ENCODE data around the gene NUDT12. TPM values are rescaled to one million over a fixed set of nuclear protein-coding genes. Genes with fewer than 3 reads are reported as not detected.

The NUDT12 gene
- total RNA-seq, 1 donor from 2014 or later = 10.9 TPM

DNA sequence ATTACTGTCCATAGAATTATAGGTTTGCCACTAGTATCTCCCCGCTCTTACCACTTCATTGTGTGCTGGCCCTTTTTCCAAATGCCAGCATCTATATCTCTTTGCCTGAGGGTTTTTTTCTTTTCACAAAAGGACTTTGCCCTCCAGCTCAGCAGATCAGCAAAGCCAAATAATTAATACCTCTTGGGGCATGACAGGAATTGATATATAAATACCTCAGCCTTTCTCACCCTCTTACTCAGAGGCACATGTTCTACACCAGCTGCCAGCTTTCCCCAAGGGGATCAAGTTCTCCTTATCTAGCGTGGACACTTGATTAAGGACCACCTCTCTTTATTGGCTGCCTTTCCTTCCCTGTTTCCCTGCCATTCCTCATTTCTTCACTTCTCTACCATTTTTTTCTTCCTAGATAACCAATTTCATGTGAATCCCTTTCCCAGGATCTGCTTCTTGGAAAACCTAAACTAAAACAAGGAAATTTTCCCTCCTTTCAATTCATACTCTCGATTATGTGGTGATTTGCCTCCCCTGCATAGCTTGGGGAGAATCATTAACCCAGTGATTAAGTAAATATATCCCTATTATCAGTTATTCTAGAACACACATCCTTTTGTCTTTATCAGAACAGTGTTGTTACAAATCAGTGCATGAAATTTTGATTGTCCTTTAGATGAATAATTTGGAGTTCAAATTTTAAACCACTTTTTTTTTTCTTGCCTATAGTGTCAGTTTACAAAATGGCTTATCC lies 6.9 kb upstream of the NUDT12 start:
- H3K36me3 Mint-ChIP-seq (ENCODE audit: unreplicated experiment) = no peaks in the 10 kb centered on the region

DNA sequence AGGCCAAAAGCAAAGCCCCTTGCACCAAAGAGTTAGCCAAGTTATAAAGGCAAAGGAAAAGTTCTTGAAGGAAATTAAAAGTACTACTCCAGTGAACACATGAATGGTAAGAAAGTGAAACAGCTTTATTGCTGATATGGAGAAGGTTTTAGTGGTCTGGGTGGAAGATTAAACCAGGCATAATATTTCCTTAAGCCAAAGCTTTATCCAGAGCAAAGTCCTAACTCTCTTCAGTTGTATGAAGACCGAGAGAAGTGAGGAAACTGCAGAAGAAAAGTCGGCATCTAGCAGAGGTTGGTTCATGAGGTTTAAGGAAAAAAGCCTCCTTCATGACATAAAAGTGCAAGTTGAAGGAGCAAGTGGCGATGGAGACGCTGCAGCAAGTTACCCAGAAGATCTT lies 3.1 kb upstream of the NUDT12 start:
- Mint-ChIP-seq H3K9me3 (ENCODE audit: unreplicated experiment) (no peaks in the 10 kb centered on the region), H3K27ac (ENCODE audit: unreplicated experiment) (no peak overlapping the region), H3K27me3 (ENCODE audit: unreplicated experiment) (no peaks in the 10 kb centered on the region), H3K4me3 (ENCODE audit: unreplicated experiment) (no peak overlapping the region), H3K4me1 (ENCODE audit: low read depth, unreplicated experiment) (peaks cover 12% of the 10 kb centered on the region), H3K36me3 (ENCODE audit: unreplicated experiment) (no peaks in the 10 kb centered on the region)
- TF ChIP-seq CTCF (IDR thresholded peaks at IDR 0.05; ENCODE audit: partially characterized antibody, unreplicated experiment) = no peak
- no peak for DNase-seq

More for the DNA sequence above, 6.9 kb upstream of the NUDT12 start:
- no peak overlapping the region for H3K4me3 Mint-ChIP-seq (ENCODE audit: unreplicated experiment)
- no peaks in the 10 kb centered on the region for H3K9me3 Mint-ChIP-seq (ENCODE audit: unreplicated experiment)
- no peak for DNase-seq
- peaks cover 7% of the 10 kb centered on the region for H3K4me1 Mint-ChIP-seq (ENCODE audit: low read depth, unreplicated experiment)
- no peak overlapping the region for H3K27ac Mint-ChIP-seq (ENCODE audit: unreplicated experiment)
- H3K27me3 Mint-ChIP-seq (ENCODE audit: unreplicated experiment) = no peaks in the 10 kb centered on the region
- TF ChIP-seq CTCF (IDR thresholded peaks at IDR 0.05; ENCODE audit: partially characterized antibody, unreplicated experiment) = no peak

- no peak for DNase-seq
- Mint-ChIP-seq H3K4me3 (ENCODE audit: unreplicated experiment) (peak overlapping the region; percentile 97), H3K9me3 (ENCODE audit: unreplicated experiment) (no peaks in the 10 kb centered on the region), H3K36me3 (ENCODE audit: unreplicated experiment) (no peaks in the 10 kb centered on the region), H3K4me1 (ENCODE audit: low read depth, unreplicated experiment) (peaks cover 5% of the 10 kb centered on the region), H3K27me3 (ENCODE audit: unreplicated experiment) (no peaks in the 10 kb centered on the region), H3K27ac (ENCODE audit: unreplicated experiment) (peak overlapping the region; percentile 72)
- no peak for TF ChIP-seq CTCF (IDR thresholded peaks at IDR 0.05; ENCODE audit: partially characterized antibody, unreplicated experiment)
These were observed 720 bp downstream of the NUDT12 start for GRCh38 chr5:103561685-103562452.

DNA sequence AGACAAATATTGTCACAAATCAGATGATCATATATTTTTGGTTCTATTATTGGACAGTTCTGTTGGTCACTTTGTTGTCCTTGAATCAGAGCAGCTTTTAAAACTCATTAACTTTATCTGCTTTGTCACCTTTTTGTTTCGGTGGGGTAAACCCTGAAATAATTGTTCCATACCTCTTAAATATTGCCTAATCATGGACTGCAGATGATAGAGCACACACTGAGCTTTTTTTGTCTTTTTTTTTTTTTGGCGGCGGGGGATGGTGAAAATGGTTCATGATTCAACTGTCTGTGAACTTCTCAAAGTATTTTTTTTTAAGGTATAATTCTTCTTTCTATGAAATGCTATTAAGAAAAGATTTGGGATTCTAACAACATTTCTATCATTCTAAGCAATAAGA lies 1.8 kb downstream of the NUDT12 start:
- H3K9me3 Mint-ChIP-seq (ENCODE audit: unreplicated experiment) = no peaks in the 10 kb centered on the region
- peaks cover 5% of the 10 kb centered on the region for H3K4me1 Mint-ChIP-seq (ENCODE audit: low read depth, unreplicated experiment)
- H3K4me3 Mint-ChIP-seq (ENCODE audit: unreplicated experiment) = no peak overlapping the region
- no peak overlapping the region for H3K27ac Mint-ChIP-seq (ENCODE audit: unreplicated experiment)
- DNase-seq = no peak
- H3K27me3 Mint-ChIP-seq (ENCODE audit: unreplicated experiment) = no peaks in the 10 kb centered on the region
- TF ChIP-seq CTCF (IDR thresholded peaks at IDR 0.05; ENCODE audit: partially characterized antibody, unreplicated experiment) = no peak
- H3K36me3 Mint-ChIP-seq (ENCODE audit: unreplicated experiment) = no peaks in the 10 kb centered on the region

DNA sequence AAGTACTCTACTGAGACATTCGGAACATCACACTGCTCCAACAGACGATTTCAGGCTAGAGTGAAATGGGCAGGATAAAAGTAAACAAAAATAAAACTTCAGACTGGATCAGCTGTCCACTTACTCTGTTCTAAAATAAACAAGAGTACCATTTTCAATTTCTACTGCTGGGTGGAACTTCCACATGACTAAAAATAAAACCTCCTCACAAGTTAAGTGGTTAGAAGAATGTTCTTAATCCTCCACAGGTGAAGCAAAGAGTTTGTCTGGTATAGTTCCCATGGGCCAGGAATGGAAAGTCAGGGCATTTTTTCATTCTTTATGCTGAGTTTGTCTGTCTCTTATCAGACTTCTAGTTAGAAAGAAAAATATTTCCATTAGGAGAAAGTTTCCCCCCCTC lies 15.7 kb downstream of the NUDT12 start:
- Mint-ChIP-seq H3K36me3 (ENCODE audit: unreplicated experiment) (no peaks in the 10 kb centered on the region), H3K27me3 (ENCODE audit: unreplicated experiment) (no peaks in the 10 kb centered on the region), H3K9me3 (ENCODE audit: unreplicated experiment) (no peaks in the 10 kb centered on the region)

More for the DNA sequence above, 15.7 kb downstream of the NUDT12 start:
- no peak overlapping the region for H3K4me3 Mint-ChIP-seq (ENCODE audit: unreplicated experiment)
- TF ChIP-seq CTCF (IDR thresholded peaks at IDR 0.05; ENCODE audit: partially characterized antibody, unreplicated experiment) = no peak
- DNase-seq = no peak
- H3K27ac Mint-ChIP-seq (ENCODE audit: unreplicated experiment) = no peak overlapping the region
- H3K4me1 Mint-ChIP-seq (ENCODE audit: low read depth, unreplicated experiment) = no peaks in the 10 kb centered on the region

Data from glutamatergic neuron (in vitro differentiated cells).